Body of pancreas (tissue), 4 donors: ENCODE results near the gene TASP1.

ENCODE experiments used
- CTCF ChIP-seq, 7 experiments: fragments of 450-650 bp in 4 of 7; fragments of 200-600 bp in 3 of 7; sonication (generic) in 3 of 7; IDR thresholded peaks; one replicate each; pipeline ENCODE4 v1.5.1; 2016 to 2019; ENCODE audit warnings: antibody characterized with exemption in 7 of 7
- POLR2A ChIP-seq, 3 donors: fragments of 450-650 bp; IDR thresholded peaks; one replicate each; pipeline ENCODE4 v1.6.1; 2016; ENCODE audit warnings: antibody characterized with exemption in 3 of 3, mild to moderate bottlenecking in 2 of 3

- TF ChIP-seq CTCF (IDR thresholded peaks at IDR 0.05): no peak
- no peak for TF ChIP-seq POLR2A (IDR thresholded peaks at IDR 0.05)
Measured at GRCh38 chr20:13677241-13677640, 38.5 kb upstream of the TASP1 start.
